NCI-H146 (cell line): ENCODE results near the gene SCAMP5.

Experiments
- DNase-seq: peaks from one replicate; lab custom pipeline; 2025; lab: John Stamatoyannopoulos, UW

Gene SCAMP5

GRCh38 chr15:75023181-75023871, 28.0 kb downstream of the SCAMP5 start, which contains the start of gene PPCDC:
PPCDC (plus strand) TSS chr15:75023590; CDS start chr15:75028319, 4,729 bp downstream.
- DNase-seq, result peak; percentile 93

DNA sequence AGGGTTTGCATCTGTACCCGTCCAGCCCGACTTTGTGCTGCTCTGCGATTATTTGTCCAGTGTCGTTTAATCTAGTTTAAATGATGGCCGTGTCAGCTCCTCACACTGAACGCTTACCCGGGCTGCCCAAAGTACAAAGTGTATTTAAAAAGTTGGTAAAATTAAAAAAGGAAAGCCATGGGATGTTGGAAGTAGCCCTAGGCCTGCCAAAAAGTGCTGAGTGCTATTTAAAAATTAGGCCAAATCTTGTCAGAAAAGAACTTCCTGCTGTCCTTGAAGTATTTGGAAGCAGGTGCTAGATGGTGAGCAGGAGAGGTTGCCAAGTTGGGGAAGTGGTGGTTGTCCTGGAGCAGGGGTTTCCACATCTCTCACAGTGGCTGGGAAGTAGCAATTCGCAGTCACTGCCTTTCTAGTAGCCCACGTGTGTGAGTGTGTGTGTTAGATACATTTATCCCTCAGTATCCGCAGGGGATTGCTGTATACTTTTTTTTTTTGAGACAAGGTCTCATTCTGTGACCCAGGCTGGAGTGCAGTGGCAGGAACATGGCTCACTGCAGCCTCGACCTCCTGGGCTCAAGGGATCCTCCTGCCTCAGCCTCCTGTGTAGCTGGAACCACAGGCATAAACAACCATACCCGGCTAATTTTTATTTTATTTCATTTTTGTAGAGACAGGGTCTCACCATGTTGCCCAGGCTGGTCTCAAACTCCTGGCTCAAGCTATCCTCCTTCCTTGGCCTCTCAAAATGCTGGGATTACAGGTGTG, 28.7 kb downstream of the SCAMP5 start:
- DNase-seq, result peak; percentile 30

DNA sequence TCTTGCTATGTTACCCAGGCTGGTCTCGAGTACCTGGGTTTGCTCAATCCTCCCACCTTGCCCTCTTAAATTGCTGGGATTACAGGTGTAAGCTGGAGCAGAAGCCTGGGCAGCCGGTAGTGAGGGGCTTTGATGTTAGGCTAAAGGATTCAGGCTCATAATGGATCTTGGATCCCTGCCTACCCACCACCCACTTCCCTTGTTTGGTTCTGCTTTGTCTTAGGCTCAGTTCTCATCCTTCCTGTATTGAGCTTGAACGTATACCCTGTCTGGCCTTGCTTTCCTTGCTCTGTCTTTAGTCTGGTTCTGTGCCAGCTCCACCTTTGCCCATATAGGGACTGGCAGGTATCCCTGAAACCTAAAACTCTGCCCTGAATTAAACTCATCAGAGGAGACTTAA, 29.7 kb downstream of the SCAMP5 start:
- DNase-seq, result no peak

DNA sequence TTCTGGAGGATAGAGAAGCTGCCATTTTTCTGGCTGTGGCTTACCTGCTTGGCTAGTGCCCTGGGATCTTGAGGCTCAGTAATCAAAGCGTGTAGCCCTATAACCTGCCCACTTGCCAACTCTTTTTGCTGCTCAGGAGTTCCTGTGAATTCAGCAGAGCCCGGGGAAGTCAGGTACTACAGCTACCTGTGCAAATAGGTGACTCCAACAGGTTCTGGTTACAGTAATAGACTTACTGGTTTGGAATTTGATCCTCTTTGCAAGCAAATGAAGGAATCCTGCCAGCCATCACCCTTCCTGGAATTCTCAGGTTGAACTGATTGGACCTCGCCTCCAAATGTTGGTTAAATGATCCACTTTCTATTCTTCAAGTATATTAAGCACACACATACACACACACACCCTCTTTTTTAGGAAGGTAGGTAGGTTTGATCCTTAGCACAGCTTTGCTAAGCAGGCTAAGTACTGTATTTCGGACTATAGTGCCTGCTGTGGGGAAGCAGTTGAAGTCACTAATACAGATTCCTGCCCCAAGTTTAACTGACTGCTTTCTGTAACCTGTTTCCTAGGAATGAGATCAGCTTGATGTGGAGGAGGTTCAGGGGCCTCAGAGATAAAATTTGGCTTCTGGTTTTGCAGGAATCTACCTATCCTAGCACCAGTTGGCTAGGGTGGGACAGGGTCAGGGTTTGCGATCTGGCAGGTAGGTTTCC, 30.3 kb downstream of the SCAMP5 start:
- no peak for DNase-seq

- no peak for DNase-seq
Measured at GRCh38 chr15:75027551-75027950, 32.2 kb downstream of the SCAMP5 start.

DNA sequence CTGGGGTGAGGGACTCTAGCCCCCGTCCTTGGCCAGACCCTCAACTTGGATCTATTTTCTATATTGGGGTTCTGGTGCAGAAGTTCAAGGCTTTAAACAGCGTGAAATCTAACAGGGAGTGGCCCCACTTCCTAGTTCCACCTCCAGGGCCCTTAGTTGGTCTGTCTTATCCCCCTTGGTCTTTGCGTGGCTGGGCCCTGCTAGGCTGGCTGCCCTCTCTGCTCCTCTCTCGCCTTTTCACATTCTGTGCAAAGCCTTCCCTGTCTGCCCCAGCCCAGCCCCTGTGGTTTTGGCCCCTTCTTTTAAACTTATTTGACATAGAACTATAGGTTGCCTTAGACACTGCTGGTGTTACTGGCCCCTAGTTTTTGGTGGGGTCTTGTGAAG, 33.6 kb downstream of the SCAMP5 start:
- no peak for DNase-seq

GRCh38 chr15:75029378-75030022, 34.1 kb downstream of the SCAMP5 start:
- DNase-seq, result peak; percentile 41

- no peak for DNase-seq
Measured at GRCh38 chr15:75030023-75030413, 34.7 kb downstream of the SCAMP5 start.

DNA sequence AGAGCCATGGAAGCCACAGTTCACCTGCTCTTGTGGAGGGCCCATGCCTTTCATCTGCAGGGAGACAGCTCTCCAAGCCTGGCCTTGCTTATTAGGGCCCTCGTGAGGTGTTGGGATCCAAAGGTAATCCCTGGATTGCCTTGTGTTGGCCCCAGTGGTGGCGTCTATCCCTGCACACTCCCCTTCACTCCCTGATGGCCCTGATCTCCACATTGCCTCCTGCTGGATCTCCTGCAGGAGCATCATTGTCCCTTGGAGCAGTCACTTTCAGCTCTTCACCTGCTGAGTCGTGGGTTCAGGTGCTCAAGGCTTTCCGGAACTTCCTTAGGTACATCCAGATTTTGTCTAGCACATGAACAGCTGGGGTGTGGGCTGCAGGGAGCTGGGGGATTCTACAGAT, 35.1 kb downstream of the SCAMP5 start:
- DNase-seq, result no peak

DNA sequence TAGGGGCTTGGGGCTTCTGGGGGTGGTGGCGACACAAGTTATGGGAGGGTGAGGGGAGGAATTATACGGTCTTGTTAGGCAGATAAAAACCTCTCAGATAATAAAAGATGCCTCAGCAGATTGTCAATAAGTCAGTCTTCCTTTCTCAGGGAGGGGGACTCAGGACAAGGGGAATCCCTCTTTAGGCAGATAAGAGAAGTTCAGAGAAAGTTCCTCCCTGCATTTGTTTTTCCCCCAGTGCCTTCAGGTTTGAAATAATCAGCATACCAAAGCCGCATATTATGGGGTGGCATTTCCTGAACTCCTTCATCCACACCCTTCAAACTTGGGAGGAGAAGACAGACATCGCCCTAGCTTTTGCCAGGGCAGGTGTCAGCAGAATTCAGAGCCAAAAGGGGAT, 36.5 kb downstream of the SCAMP5 start:
- no peak for DNase-seq

GRCh38 chr15:75032395-75032794, 37.0 kb downstream of the SCAMP5 start:
- DNase-seq, result no peak

GRCh38 chr15:75033809-75034208, 38.4 kb downstream of the SCAMP5 start:
- no peak for DNase-seq

- no peak for DNase-seq
Measured at GRCh38 chr15:75034615-75035014, 39.3 kb downstream of the SCAMP5 start.

GRCh38 chr15:75036212-75036616, 40.9 kb downstream of the SCAMP5 start:
- no peak for DNase-seq

DNA sequence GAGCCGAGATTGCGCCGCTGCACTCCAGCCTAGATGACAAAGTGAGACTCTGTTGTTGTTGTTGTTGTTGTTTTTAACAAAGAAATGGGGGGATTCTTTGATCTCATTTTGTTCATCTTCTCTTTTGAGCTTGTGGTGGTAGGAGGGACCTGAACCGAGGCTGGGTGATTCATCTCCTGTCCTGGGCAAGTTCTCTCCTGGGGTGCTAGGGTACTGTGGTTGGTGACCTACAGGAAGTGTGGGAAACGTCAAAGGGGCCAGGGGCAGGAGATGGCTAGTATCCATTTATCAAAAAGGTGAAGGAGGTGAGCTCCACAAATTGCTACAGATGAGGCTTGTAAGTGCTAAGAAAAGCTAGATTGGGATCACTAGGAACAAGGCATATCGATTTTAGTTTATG, 42.3 kb downstream of the SCAMP5 start:
- no peak for DNase-seq

GRCh38 chr15:75038231-75038630, 42.9 kb downstream of the SCAMP5 start:
- no peak for DNase-seq

- DNase-seq, result no peak
Measured at GRCh38 chr15:75042730-75043508, 47.6 kb downstream of the SCAMP5 start.

- DNase-seq, result no peak
Measured at GRCh38 chr15:75043509-75044257, 48.3 kb downstream of the SCAMP5 start.

GRCh38 chr15:75044258-75044878, 49.0 kb downstream of the SCAMP5 start:
- no peak for DNase-seq

DNA sequence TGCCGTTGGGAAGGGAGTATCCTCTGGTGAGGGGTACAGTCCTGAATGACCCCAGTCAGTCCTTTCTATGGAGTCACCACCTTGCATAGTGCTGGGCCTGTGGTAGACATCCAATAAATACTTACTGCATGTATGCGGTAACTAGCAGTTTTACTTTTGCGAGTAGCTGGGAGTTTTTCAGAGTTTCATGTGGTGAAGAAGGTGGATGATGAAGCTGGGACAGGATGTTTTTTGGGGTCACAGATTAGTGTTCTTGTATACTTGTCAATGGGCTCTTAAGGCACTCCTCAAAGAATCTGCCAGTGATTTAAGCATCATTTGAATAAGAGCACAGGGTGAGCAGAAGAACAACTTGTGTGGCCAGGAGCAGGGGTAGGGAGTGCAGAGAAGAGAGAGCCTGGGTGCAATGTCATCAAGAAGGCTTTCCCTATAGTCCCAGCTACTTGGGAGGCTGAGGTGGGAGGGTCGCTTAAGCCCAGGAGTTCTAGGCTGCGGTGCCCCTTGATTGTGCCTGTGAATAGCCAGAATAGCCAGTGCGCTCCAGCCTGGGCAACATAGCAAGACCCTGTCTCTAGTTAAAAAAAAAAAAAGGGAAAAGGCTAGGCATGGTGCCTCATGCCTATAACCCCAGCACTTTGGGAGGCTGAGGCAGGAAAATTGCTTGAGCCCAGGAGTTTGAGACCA, 50.1 kb downstream of the SCAMP5 start:
- no peak for DNase-seq
